GM19372 (cell line): ENCODE data around the gene SLC2A4.
A peak's percentile ranks its signal among the peaks of the same experiment; 100 is the strongest.

Experiments used
- ATAC-seq: cut with Tn5 transposase; IDR thresholded peaks from one replicate; pipeline ENCODE4 v1.9.1; 2021; ENCODE audit warnings: mild to moderate bottlenecking, low read depth, moderate library complexity; ENCODE audit not compliant: unreplicated experiment

SLC2A4 gene

DNA sequence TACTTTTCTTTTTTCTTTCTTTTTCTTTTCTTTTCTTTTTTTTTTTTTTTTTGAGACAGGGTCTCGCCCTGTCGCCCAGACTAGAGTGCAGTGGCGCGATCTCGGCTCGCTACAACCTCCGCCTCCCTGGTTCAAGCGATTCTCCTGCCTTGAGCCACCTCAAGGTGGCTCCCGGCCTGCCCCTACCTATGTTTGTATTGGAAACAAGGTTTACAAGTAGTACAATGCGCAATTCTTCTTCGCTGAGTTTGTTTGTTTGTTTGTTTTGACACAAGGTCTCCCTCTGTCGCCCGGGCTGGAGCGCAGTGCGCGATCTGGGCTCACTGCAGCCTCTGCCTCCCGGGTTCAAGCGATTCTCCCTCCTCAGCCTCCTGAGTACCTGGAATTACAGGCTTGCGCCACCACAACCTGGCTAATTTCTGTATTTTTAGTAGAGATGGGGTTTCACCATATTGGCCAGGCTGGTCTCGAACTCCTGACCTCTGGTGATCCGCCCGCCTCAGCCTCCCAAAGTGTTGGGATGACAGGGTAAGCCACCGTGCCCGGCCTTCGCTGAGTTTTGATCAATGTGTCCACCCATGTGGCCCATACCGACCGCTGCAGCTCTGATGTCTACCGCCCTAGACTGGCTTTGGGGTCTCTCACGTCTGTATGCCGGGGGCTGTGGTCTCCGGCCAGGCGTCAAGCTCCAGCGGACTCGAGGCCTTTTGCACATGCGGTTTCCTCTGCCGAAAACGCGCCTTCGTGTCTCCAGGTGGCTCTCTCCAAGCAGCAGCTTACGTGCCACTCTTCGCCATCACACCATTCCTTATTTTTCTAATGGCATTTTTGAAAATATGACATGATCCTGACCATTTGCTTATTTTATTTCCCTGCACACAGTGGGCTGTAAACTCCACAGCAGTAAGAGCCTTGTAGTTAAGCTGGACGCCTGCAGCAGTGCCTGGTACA, 14.0 kb downstream of the SLC2A4 start:
- ATAC-seq = no peak

DNA sequence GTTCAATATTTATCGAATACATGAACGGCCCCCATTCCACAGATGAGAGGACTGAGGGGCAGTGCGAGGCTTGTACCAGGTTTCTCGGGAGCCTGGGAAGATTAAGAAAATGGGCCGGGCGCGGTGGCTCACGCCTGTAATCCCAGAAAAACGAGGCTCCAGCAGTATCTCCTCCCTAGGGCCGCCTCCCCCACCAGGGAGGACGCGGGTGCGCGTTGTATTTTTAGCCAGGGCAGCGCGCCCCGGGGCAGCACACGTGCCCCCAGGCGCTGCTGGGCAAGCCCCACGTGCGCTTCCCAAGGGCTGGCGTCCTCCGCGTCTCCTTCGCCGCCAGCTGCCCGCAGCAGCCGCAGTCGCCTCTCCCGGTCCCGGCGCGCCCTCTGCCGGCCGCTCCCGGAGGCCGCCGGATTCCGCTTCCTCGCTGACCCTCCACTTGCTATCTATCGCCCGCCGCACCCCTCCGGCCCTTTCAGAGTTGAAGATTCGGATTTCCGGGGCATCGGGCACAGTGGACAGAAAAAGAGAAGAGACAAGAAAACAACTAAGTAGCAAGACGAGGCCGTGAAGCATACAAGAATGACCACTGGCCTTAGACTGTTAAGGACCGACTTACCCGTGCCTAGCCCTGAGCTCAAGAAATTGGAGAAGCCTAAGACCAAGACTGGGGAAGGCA, 14.8 kb downstream of the SLC2A4 start:
- no peak for ATAC-seq

DNA sequence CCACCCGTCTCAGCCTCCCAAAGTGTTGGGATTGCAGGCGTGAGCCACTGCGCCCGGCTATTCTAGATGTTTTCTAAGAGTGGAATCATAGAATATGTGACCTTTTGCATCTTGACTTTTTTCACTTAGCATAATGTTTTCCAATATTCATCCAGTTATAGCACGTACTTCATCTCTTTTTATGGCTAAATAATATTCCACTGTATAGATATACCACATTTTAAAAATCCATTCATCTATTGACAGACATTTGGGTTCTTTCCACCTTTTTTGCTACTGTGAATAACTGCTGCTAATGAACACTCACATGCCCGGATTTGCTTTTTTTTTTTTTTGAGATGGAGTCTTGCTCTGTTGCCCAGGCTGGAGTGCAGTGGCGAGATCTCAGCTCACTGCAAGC, 22.7 kb downstream of the SLC2A4 start:
- no peak for ATAC-seq

DNA sequence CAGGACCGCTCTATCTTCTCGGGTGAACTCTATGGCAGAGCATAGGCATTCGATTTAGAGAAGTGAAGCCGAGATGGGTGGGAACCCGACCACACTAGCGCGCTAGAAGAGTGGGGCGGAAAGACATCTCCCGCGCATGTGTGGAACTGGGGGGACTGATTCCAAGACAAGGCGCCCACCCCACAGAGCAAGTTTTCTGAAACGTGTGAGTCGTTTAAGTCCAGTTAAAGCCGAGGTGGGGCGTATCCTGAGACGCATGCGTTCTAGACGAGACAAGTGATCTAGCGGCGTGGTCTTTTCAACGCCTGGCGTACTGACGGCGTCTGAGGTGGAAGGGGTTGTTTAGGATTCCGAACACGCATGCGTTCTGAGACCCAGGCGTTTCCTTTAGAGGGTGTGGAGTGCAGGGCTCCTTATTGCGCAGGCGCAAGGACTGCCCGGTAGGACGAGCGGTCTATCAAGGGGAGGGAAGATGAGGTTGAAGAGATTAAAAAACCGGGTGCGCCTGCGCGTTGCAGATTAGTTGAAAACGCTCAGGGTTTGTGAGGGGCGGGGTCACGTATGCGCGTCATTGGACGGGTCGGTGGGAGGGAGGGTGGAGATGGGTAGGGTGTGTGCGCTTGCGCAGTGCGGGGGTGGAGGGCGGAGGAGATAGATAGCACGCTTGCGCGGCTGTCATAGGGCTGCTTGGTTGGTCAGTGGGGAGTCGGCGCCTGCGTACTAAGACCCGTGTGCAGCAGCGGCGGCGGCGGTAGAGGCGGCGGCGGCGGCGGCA, 25.6 kb downstream of the SLC2A4 start, which contains the start of gene EIF5A:
Gene EIF5A (plus strand): TSS at position 718 of the 775 bp plus-strand sequence. CDS start 2,008 bp downstream, outside the sequence.
- peak; percentile 64 for ATAC-seq

DNA sequence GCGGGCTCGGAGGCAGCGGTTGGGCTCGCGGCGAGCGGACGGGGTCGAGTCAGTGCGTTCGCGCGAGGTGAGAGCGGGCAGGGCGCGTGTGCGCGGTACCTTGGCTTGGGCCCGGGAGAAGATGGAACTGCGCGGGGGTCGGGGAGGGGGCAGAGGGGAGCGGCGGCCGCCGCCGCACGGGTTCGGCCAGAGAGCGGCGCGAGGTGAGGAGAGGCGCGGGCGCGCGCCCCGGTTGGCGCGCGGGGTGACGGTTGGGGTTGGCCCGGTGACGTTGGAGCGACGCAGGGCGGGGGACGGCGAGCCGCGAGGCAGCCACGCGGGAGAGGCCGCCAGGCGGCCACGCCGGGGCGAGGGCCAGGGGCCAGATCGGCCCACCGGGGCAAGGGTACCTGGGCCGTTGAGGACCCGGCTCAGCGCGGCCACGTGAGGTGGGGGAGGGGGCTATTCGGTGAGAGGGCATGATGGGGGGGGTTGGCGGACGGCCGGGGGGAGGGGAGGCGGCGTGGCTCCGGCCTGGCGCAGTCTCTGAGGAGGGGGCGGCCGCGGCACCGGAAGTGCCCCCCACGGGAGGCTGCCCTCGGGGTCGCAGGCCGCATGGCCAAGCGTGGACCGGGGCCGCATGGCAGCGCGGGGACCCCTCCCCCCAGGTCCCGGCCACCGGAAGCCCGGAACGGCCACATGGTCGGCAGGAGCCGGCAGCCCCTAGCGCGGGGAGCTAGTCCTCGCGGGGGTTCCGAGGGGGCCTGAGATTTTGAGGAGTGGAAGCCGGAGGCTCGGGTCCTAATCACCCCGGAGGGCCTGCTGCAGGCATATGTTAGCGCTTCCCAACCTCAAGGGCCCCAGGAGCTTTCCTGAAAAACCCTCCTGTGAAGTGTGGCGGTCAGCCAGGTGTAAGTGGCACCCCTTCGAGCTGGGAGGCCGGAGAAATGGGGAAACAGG, 26.4 kb downstream of the SLC2A4 start:
- ATAC-seq = no peak

DNA sequence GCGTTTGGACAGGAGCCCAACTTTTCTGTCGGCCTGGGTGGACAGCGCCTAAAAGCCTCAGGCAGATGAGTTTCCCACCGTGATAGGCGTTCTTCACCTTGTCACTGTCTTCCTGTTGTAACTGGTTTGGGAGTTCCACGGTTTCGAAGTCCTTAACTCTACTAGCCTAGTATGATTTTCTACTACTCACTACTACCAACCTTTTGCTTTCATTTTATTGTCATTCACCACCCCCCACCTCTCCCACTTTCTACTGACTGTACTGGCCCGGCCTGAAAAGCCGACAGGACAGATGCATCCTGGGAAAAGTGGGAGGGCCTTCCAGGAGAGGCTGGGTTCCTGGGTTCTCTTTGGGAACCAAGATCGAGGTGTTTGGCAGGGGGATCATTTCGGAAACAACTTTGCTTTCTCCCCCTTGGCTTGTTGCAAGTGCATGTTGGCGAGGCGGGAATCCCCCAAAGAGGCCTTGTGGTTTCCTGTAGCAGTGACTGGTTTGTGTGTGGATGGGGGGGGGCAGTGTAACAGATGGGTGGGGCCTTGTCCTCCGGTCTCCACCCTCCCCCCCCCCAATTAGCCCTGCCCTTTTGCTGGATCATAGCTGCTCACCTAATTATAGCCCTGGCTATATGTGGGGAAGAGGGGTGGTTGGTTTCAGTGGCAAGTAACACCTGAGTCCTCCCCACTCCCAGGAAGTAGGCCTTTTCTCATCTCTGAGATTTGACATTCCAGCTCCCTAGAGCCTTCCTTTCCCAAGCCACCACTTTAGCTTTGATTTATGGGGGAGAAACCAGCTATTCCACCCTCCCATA, 27.3 kb downstream of the SLC2A4 start:
- ATAC-seq = no peak

DNA sequence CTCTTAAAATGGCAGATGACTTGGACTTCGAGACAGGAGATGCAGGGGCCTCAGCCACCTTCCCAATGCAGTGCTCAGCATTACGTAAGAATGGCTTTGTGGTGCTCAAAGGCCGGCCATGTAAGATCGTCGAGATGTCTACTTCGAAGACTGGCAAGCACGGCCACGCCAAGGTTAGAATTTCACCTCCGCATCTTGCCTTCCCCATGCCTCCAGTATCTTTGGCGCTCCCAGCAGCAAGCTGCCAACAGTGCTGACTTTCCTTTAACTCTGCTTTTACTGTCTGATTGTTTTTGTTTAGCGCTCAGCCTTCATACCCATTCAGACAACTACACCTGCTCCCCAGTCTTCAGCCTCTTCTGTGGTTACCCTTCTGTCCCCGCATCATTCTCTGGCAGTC, 28.1 kb downstream of the SLC2A4 start:
- no peak for ATAC-seq

DNA sequence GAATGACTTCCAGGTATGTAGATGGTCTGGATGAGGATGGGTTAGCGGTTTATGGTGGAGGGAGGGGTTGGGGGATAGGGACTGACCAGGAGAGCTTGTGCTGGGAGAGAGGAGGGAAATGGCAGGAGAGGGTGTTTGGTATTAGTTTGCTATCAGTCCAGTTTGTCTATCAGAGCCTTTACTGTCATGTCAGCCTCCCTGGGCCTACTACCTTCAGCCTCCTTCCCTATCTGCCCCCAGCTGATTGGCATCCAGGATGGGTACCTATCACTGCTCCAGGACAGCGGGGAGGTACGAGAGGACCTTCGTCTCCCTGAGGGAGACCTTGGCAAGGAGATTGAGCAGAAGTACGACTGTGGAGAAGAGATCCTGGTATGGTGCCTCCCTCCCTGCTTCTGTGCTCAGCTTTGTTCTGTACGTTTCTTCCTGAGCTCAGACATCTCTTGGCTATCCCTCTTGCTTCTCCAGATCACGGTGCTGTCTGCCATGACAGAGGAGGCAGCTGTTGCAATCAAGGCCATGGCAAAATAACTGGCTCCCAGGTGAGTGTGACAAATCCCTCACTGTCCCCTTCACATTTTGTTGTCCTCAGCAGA, 29.7 kb downstream of the SLC2A4 start:
- ATAC-seq = no peak

DNA sequence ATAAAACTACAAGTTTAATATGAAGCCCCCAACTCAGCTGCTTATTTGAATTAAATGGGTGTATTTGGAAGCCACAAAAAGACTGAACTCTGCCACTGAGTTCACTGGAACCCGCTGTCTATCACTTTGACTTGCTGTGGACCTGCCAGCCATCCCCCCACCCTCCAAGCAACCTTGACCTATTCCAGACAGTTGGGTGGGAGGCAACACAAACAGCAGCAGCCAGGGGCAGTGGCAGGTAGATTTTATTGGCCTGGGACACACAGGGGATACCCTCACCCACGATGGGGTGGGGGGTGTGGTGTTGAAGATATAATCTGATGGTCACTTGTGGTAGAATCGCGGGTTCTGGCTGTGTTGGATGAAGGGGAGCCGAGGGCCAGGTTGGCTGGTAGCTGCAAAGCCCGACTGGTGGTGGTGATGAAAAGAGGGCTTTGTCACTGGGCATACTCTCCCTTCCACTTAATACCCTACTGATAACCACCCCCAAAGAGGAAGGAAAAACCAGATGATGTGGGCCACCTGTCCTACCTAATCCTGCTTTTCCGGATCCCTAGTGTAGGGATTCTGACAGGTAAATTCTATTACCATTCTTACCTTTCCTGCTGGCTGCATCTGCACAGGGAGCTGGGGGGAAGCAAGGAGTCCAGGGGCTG, 31.0 kb downstream of the SLC2A4 start:
- ATAC-seq = no peak

DNA sequence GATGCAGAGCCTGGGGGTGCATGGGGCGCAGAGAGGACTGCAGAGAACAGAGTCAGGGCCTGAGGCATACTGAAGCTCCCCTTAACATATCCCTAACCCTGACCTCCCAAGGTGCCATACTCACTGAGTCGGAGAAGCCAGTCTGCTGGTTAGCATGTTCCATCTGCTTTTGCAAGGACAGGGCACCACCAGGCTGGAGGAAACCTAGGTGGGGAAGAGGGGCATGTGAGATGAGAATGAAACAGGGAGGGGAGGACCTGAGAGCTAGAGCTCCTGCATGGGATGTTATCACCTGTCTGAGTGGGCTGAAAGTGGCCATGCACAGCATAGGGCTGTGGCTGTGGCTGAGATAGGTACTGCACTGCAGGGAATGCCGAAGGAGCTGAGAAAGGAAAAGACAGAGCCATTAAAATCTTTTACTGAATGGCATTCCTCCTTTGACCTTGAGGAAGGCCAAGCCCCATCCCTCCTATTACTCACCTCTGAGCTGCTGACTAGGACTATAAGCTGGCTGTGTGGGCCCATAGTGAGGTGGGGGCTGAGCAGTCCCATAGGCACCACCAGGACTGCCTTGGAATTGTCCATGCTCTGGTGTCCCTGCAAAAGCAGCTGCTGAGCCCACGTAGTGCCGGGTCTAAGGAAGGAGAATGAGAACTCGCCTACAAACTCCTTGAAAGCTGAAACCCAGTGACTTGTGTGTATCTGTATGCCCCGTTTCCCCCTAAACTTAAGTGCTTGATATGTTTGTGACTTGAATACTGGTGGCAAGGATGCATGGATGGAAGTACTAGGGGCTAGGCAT, 31.8 kb downstream of the SLC2A4 start:
- no peak for ATAC-seq

DNA sequence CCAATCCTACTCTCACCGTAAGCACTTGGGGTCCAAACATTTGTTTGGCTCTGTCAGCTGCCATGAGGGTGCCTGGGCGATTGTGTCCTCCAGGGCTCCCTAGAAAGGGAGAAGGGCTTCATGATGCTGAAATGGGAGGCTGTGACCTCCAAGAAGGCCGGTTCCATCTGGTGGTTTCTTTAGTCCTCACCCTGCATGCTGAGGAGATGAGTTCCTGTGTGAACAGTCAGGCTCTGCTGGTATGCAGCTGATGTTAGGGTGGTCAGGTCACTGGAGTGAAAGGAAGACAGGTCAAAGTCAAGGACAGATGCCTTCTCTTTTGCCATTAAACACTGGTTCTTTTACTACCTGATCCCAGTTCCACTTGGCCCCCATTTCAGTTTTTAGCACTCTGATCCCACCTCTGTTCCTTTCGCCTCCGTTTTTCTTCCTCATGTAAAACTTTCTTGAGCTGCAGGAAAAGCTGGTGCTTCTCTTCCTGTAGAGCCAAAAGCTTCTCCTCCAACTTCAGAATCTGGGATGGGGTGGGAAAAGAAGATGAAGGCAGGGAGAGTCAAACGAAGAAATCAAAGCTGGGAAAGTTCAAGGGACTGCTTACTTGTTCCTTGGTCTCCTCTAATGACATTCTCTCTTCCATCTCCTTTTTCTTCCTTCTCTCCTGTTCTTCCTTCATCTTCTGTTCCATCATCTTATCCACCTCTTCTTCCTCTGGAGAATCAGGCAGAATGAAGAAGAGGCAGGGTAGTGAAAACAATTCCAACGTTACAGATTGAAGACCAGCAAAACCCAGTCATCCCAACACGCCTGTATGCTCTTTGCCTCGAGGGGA, 32.6 kb downstream of the SLC2A4 start:
- ATAC-seq = no peak

DNA sequence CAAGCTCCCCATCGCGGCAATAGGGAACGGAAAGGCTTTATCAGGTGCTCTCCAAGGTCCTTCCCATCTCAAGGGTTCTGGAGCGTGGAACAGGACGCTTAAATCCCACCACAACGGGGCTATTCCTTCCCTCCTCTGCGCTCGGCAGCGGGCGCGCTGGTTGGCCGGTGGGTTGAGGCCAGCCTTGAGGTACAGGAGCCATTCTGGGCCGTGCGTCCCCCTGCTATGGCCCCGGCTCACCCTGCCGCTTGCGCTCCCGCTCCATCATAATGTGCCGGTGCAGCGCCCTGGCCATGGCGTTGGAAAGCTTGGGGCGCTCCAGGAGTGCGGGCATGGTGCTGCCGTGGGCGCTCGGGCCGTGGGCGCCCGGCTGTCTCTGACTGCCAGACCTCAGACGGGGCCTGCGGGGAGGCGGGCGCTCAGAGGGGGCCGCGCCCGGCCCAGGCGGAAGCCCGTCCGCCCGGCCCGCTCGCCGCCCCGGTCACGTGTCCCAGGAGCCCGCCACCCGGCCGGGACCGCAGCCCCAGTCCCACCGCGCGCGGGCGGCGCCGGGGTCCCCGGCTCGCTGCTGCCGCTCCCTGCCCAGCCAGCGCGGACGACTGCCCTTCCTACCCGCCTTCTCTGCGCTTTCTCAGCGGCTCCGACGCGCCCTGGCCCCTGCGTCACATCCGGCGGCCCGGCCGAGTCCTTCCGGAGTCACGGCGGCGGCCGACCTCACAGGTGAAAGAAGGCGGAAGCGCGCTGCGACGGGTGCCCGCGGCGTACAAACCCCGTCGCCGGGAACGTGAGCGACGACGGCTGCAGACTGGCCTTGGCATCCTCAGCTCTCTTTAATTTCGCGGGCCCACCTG, 33.4 kb downstream of the SLC2A4 start, which contains the start of gene GPS2:
Gene GPS2 (minus strand): TSS at position 642 of the 851 bp plus-strand sequence. CDS start 308 bp downstream, at position 334.
- peak; percentile 85 for ATAC-seq

DNA sequence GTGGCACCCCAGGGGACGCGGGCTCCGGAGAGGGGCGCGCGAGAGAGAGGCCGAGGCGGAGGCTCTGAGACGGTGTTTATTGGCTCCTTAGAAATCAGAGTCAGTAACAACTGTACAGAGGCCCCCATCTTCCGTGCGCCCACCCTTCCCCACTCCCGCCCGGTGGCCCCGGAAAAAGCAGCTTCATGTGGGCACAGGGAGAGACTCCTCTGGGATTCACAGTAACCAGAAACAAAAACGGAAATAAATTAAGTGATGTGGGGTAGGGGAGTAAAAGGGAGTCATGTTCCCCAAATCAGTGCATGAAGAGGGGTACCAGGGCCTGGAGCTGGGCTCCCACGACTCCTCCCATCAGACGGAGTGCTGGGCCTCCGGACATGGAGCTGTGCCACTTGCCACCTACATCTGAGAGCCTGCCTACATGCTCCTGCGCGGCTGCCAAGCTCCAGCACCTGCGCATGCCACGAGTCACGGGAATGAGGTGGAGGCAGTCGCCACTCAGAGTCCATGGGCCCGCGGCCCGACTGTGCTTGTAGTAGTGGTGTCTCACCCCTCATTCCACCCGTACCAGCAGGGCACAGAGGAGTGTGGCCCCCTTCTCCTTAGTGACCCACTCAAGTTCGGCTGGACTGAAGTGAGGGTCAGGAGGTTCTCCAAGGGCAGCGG, 34.2 kb downstream of the SLC2A4 start:
- no peak for ATAC-seq

DNA sequence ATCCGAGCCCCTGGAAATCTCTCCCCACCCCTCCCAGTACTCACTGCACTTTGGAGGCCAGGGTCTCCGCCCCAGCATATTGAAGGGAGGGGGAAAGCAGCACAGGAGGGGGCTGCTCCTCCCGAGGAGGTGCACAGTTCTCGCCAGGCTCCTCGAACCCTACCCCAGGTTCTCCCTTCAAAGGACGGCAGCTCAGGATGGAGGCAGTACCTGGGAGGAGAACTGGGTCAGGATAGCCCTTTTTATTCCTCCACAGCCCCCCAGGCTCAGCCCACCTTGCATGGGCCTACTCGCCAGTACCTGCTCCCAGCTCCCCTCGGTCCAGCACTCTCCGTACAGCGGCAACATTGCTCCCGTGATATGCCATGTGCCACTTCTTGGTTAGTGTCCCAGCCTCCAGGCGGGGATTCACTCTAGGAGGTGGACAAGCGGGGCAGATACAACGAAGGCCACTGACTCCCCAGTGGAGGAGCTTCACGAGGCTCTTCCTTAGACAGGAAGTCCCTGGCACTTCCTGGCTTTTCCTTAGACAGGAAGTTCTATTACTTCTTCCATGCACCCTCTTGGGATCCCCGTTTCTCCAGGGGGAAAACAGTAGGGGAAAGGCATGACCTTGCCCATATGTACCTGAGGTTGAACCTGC, 35.8 kb downstream of the SLC2A4 start:
- no peak for ATAC-seq
